Muscle layer of duodenum (tissue), 2 donors: ENCODE results near the gene JAKMIP2.

Experiments used
- H3K27ac ChIP-seq: one replicate; pipeline ENCODE4 v1.7.0; 2013; ENCODE audit warnings: mild to moderate bottlenecking, low read length
- H3K27me3 ChIP-seq: one replicate; pipeline ENCODE4 v1.7.0; 2013; ENCODE audit warnings: low read depth, mild to moderate bottlenecking, control low read depth, low read length
- H3K36me3 ChIP-seq, 2 donors: one replicate each; pipeline ENCODE4 v1.7.0; 2013; ENCODE audit warnings: low read length in 2 of 2, control low read depth in 1 of 2, mild to moderate bottlenecking in 1 of 2; ENCODE audit not compliant: insufficient read depth in 2 of 2, control insufficient read depth in 1 of 2
- H3K4me1 ChIP-seq, 2 donors: one replicate each; pipeline ENCODE4 v1.7.0; 2013; ENCODE audit warnings: low read length in 2 of 2, mild to moderate bottlenecking in 2 of 2, control low read depth in 1 of 2, moderate library complexity in 1 of 2; ENCODE audit not compliant: insufficient read depth in 2 of 2, control insufficient read depth in 1 of 2
- H3K4me3 ChIP-seq, 2 donors: one replicate each; pipeline ENCODE4 v1.7.0; 2013; ENCODE audit warnings: low read length in 2 of 2, low read depth in 1 of 2, mild to moderate bottlenecking in 1 of 2
- H3K9me3 ChIP-seq, 2 donors: one replicate each; pipeline ENCODE4 v1.7.0; 2013; ENCODE audit warnings: low read length in 2 of 2, control low read depth in 1 of 2, mild to moderate bottlenecking in 1 of 2; ENCODE audit not compliant: control insufficient read depth in 1 of 2
- donor health status: healthy.

Gene JAKMIP2

GRCh38 chr5:147786142-147786541, 3.6 kb upstream of the JAKMIP2 start:
- no peaks in the 10 kb centered on the region for H3K9me3 ChIP-seq
- H3K36me3 ChIP-seq = no peaks in the 10 kb centered on the region
- no peak overlapping the region for H3K4me3 ChIP-seq
- peaks cover 0 to 5% of the 10 kb centered on the region in 2 donors for H3K4me1 ChIP-seq
- no peak overlapping the region for H3K27ac ChIP-seq
- no peaks in the 10 kb centered on the region for H3K27me3 ChIP-seq

GRCh38 chr5:147784146-147784987, 1.8 kb upstream of the JAKMIP2 start:
- H3K4me3 ChIP-seq = no peak overlapping the region
- no peak overlapping the region for H3K27ac ChIP-seq
- no peaks in the 10 kb centered on the region for H3K27me3 ChIP-seq
- no peaks in the 10 kb centered on the region for H3K36me3 ChIP-seq
- peaks cover 0 to 12% of the 10 kb centered on the region in 2 donors for H3K4me1 ChIP-seq
- no peaks in the 10 kb centered on the region for H3K9me3 ChIP-seq

DNA sequence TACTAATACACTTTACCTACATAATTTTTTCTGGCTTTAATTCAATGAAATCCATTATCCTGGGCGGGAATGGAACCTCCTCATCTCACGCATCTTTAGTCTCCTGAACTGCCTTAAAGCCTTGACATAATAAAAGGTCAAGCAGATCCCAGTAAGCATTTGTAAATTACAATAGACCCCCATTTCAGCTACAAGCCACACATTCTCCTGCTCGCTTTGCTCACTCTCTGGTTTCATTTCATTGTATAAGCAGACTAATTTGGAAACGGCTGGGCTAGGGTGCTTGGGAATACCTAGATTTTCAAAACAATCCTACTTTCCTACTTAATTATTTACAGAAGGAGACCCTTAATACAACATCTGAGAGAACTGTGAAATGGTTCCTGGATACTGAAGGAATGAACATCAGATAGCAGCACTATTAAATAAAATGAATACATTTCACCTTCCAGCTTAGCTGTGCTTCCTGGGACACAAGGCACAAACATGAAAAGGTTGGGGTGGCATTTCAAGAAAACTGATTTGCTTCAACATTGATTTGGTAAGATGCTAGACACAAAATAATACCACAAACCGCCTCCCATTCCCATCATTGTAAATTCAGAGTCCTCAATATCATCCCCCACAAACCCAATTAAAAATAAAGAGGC, 1.5 kb downstream of the JAKMIP2 start:
- Histone ChIP-seq H3K27ac (no peak overlapping the region), H3K4me3 (no peak overlapping the region)

GRCh38 chr5:147779694-147780093, 2.8 kb downstream of the JAKMIP2 start:
- Histone ChIP-seq H3K27ac (no peak overlapping the region), H3K4me3 (no peak overlapping the region), H3K36me3 (no peaks in the 10 kb centered on the region), H3K9me3 (no peaks in the 10 kb centered on the region), H3K4me1 (peaks cover 0 to 12% of the 10 kb centered on the region in 2 donors), H3K27me3 (no peaks in the 10 kb centered on the region)

More for the DNA sequence above, 1.5 kb downstream of the JAKMIP2 start:
- Histone ChIP-seq H3K9me3 (no peaks in the 10 kb centered on the region), H3K27me3 (no peaks in the 10 kb centered on the region), H3K4me1 (peaks cover 0 to 12% of the 10 kb centered on the region in 2 donors), H3K36me3 (no peaks in the 10 kb centered on the region)

GRCh38 chr5:147776989-147777388, 5.5 kb downstream of the JAKMIP2 start:
- peaks cover 0 to 6% of the 10 kb centered on the region in 2 donors for H3K4me1 ChIP-seq
- no peaks in the 10 kb centered on the region for H3K27me3 ChIP-seq
- no peaks in the 10 kb centered on the region for H3K36me3 ChIP-seq
- no peaks in the 10 kb centered on the region for H3K9me3 ChIP-seq
- H3K27ac ChIP-seq = no peak overlapping the region
- no peak overlapping the region for H3K4me3 ChIP-seq

GRCh38 chr5:147773587-147773986, 8.9 kb downstream of the JAKMIP2 start:
- Histone ChIP-seq H3K27me3 (no peaks in the 10 kb centered on the region), H3K27ac (no peak overlapping the region), H3K4me3 (no peak overlapping the region)

DNA sequence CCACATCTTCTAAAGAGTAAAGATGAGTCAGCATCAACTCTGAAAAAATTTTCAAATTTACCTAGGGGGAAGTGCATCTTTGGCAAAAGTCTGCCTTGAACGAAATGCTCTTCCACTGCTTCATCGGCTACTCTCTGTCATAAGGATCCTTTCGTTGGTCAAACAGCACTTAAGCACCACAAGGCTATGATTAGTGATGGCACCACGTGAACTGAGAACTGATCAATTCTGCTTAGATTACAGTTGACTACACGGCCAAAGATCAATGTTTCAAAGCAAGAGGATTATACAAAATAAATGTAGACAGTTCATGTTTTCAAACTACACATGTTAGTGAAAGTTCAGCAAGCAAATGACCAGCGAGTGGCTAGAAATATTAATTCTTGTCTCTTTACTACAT, 9.4 kb downstream of the JAKMIP2 start:
- Histone ChIP-seq H3K27me3 (no peaks in the 10 kb centered on the region), H3K27ac (no peak overlapping the region), H3K4me3 (no peak overlapping the region), H3K4me1 (no peaks in the 10 kb centered on the region), H3K36me3 (no peaks in the 10 kb centered on the region), H3K9me3 (no peaks in the 10 kb centered on the region)

More at GRCh38 chr5:147773587-147773986, 8.9 kb downstream of the JAKMIP2 start:
- Histone ChIP-seq H3K4me1 (no peaks in the 10 kb centered on the region), H3K36me3 (no peaks in the 10 kb centered on the region), H3K9me3 (no peaks in the 10 kb centered on the region)

GRCh38 chr5:147767048-147767447, 15.5 kb downstream of the JAKMIP2 start:
- no peaks in the 10 kb centered on the region for H3K36me3 ChIP-seq
- H3K4me1 ChIP-seq = no peaks in the 10 kb centered on the region
- H3K9me3 ChIP-seq = no peaks in the 10 kb centered on the region
- H3K27me3 ChIP-seq = no peaks in the 10 kb centered on the region
- no peak overlapping the region for H3K4me3 ChIP-seq
- no peak overlapping the region for H3K27ac ChIP-seq

DNA sequence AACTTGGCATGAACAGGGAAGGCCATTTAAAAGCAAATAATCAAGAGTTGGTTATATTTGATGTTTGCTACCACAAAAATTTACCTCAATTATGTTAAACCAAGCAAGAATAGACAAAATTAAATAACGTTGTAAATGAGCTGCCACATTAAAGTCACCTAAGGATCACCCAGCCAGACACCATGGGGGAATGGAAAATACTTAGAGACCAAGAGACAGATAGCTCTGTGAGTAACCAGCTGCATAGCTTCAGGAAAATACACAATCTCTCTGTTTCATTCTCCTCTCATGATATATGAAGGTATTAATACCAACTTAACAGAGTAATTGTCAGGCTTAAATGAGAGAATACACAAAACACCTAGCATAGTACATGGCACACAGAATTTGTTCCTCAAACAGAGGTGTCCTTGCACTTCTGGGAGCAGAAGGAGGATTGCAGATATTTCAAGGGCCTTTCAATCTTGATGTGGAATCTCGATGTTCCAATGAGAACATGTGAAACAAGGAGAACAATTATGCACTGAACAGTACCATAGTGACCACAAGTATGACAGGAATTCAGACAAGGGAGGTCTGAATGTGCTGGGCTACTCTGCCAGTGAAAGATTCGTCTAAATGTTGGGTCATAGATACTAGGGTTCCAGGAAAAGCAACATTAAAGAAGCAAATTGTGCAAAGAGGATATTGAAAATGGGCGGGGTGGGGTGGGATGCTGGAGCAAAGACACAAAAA, 18.6 kb downstream of the JAKMIP2 start:
- H3K27me3 ChIP-seq = no peaks in the 10 kb centered on the region
- H3K4me3 ChIP-seq = no peak overlapping the region
- no peak overlapping the region for H3K27ac ChIP-seq
- no peaks in the 10 kb centered on the region for H3K9me3 ChIP-seq
- H3K36me3 ChIP-seq = no peaks in the 10 kb centered on the region
- H3K4me1 ChIP-seq = no peaks in the 10 kb centered on the region

GRCh38 chr5:147760086-147760875, 22.2 kb downstream of the JAKMIP2 start:
- Histone ChIP-seq H3K36me3 (no peaks in the 10 kb centered on the region), H3K4me1 (no peaks in the 10 kb centered on the region), H3K27ac (no peak overlapping the region), H3K27me3 (no peaks in the 10 kb centered on the region), H3K4me3 (no peak overlapping the region), H3K9me3 (no peaks in the 10 kb centered on the region)

- Histone ChIP-seq H3K36me3 (no peaks in the 10 kb centered on the region), H3K4me3 (no peak overlapping the region)
Measured at GRCh38 chr5:147759441-147759840, 23.1 kb downstream of the JAKMIP2 start.

More at GRCh38 chr5:147759441-147759840, 23.1 kb downstream of the JAKMIP2 start:
- H3K9me3 ChIP-seq = no peaks in the 10 kb centered on the region
- no peak overlapping the region for H3K27ac ChIP-seq
- no peaks in the 10 kb centered on the region for H3K27me3 ChIP-seq
- no peaks in the 10 kb centered on the region for H3K4me1 ChIP-seq
